Activated B cell treated with CpG ODN at 0.5 μM for 24 hours (primary cell): ENCODE data around the gene FYN. TPM values are rescaled to one million over a fixed set of nuclear protein-coding genes. Genes with fewer than 3 reads are reported as not detected.

Experiments
- ATAC-seq: fragments of 200-7000 bp; cut with Tn5 transposase; one replicate; pipeline ENCODE4 v1.10.0; 2021; ENCODE audit warnings: low read depth, mild to moderate bottlenecking, moderate library complexity
- CTCF ChIA-PET: fragments of 350-600 bp; sonication (Branson Sonifier 250); formaldehyde crosslinking; loops from one replicate; lab custom pipeline; 2021; ENCODE audit warnings: antibody characterized with exemption; lab: Charles Lee
- POLR2A ChIA-PET: fragments of 350-600 bp; sonication (Branson Sonifier 250); formaldehyde crosslinking; loops from one replicate; lab custom pipeline; 2021; ENCODE audit warnings: antibody characterized with exemption; lab: Charles Lee
- DNase-seq: peaks from one replicate; pipeline ENCODE4 v3.0.0; 2022
- H3K27ac Mint-ChIP-seq: one replicate; pipeline ENCODE4 v1.8.0; 2020; ENCODE audit warnings: mixed read lengths
- H3K27me3 Mint-ChIP-seq: one replicate; pipeline ENCODE4 v1.8.0; 2021; ENCODE audit warnings: mixed read lengths
- H3K36me3 Mint-ChIP-seq: one replicate; pipeline ENCODE4 v1.8.0; 2021; ENCODE audit warnings: low read depth, mixed read lengths
- H3K4me1 Mint-ChIP-seq: one replicate; pipeline ENCODE4 v1.8.0; 2021; ENCODE audit warnings: mixed read lengths
- H3K4me3 Mint-ChIP-seq: one replicate; pipeline ENCODE4 v1.8.0; 2020; ENCODE audit warnings: mild to moderate bottlenecking, mixed read lengths
- H3K9me3 Mint-ChIP-seq: one replicate; pipeline ENCODE4 v1.8.0; 2020; ENCODE audit warnings: mixed read lengths
- CTCF ChIP-seq: fragments of 200-600 bp; IDR thresholded peaks from one replicate; pipeline ENCODE4 v1.8.0; 2022; ENCODE audit warnings: antibody characterized with exemption, mild to moderate bottlenecking
- intact Hi-C: fragments of 100-400 bp; cut with micrococcal nuclease; formaldehyde crosslinking; loops from one replicate; pipeline ENCODE4 v1.15.1; 2024
- total RNA-seq: library from RNA; stranded (reverse); gene quantifications from 2 replicates; pipeline ENCODE4 v1.2.3, GENCODE V29; 2022

The FYN gene
- total RNA-seq, 1 donor from 2014 or later = 64.7 TPM

- H3K27ac Mint-ChIP-seq = peak overlapping the region; percentile 26
- DNase-seq = no peak
- H3K9me3 Mint-ChIP-seq = no peaks in the 10 kb centered on the region
- ATAC-seq = no peak
- TF ChIP-seq CTCF = no peak
- ChIA-PET CTCF (interaction anchor here (0.7 kb wide), 1 partner anchor 172 kb away, joined by 3 read pairs; no protein-coding TSS in a partner anchor), POLR2A (no interaction called here)
- peaks cover 50% of the 10 kb centered on the region for H3K4me1 Mint-ChIP-seq
- intact Hi-C loops = loop anchor here (5.0 to 10.0 kb wide), 4 partner anchors 265 to 1762 kb away; partner anchors contain the start of genes AMD1, REV3L and TRAF3IP2
- H3K27me3 Mint-ChIP-seq = no peaks in the 10 kb centered on the region
- peaks cover 7% of the 10 kb centered on the region for H3K36me3 Mint-ChIP-seq
- peak overlapping the region; percentile 55 for H3K4me3 Mint-ChIP-seq
Measured at GRCh38 chr6:111870051-111870741, 3.1 kb downstream of the FYN start.

GRCh38 chr6:111866857-111867256 lies 6.4 kb downstream of the FYN start:
- Mint-ChIP-seq H3K36me3 (no peaks in the 10 kb centered on the region), H3K27ac (peak overlapping the region; percentile 46), H3K9me3 (no peaks in the 10 kb centered on the region), H3K4me3 (no peak overlapping the region), H3K27me3 (no peaks in the 10 kb centered on the region), H3K4me1 (peaks cover 37% of the 10 kb centered on the region)
- no peak for ATAC-seq
- POLR2A ChIA-PET = no interaction called here
- no peak for TF ChIP-seq CTCF
- no peak for DNase-seq
- CTCF ChIA-PET = no interaction called here
- intact Hi-C loops = no loop called here

- no peak overlapping the region for H3K27ac Mint-ChIP-seq
- no peak for DNase-seq
- TF ChIP-seq CTCF = no peak
- no peaks in the 10 kb centered on the region for H3K9me3 Mint-ChIP-seq
- no peaks in the 10 kb centered on the region for H3K27me3 Mint-ChIP-seq
- ChIA-PET POLR2A (no interaction called here), CTCF (no interaction called here)
- no peak overlapping the region for H3K4me3 Mint-ChIP-seq
- H3K36me3 Mint-ChIP-seq = no peaks in the 10 kb centered on the region
- intact Hi-C loops = no loop called here
- ATAC-seq = no peak
- H3K4me1 Mint-ChIP-seq = peaks cover 29% of the 10 kb centered on the region
Measured at GRCh38 chr6:111865909-111866546, 7.2 kb downstream of the FYN start.

GRCh38 chr6:111865049-111865585 lies 8.1 kb downstream of the FYN start:
- ChIA-PET CTCF (no interaction called here), POLR2A (no interaction called here)
- DNase-seq = no peak
- intact Hi-C loops = no loop called here
- no peak for ATAC-seq
- Mint-ChIP-seq H3K36me3 (no peaks in the 10 kb centered on the region), H3K9me3 (no peaks in the 10 kb centered on the region), H3K27ac (no peak overlapping the region), H3K4me3 (no peak overlapping the region), H3K4me1 (peaks cover 19% of the 10 kb centered on the region), H3K27me3 (no peaks in the 10 kb centered on the region)
- no peak for TF ChIP-seq CTCF
